Kidney tubule cell (primary cell): ENCODE data around the gene VIM.
A peak's percentile ranks its signal among the peaks of the same experiment; 100 is the strongest.

Source experiments
- DNase-seq: peaks from one replicate; pipeline ENCODE4 v3.0.0-alpha.2; 2018; ENCODE audit warnings: low spot score

VIM gene

GRCh38 chr10:17210361-17210760 lies 17.7 kb upstream of the VIM start:
- DNase-seq: peak; percentile 42

- peak; percentile 13 for DNase-seq
These were observed 15.2 kb upstream of the VIM start for GRCh38 chr10:17212802-17213221.

- DNase-seq: peak; percentile 73
These were observed 14.2 kb upstream of the VIM start for GRCh38 chr10:17213646-17214349.

GRCh38 chr10:17214526-17214925 lies 13.5 kb upstream of the VIM start:
- DNase-seq: peak; percentile 20

- DNase-seq: peak; percentile 93
These were observed 12.9 kb upstream of the VIM start for GRCh38 chr10:17214971-17215781.

- no peak for DNase-seq
These were observed 12.3 kb upstream of the VIM start for GRCh38 chr10:17215782-17216122.

- DNase-seq: peak; percentile 100
These were observed 11.7 kb upstream of the VIM start for GRCh38 chr10:17216217-17216900.

GRCh38 chr10:17216901-17217395 lies 11.1 kb upstream of the VIM start:
- DNase-seq: peak; percentile 24

GRCh38 chr10:17217631-17218232 lies 10.3 kb upstream of the VIM start:
- peak; percentile 55 for DNase-seq

- DNase-seq: no peak
These were observed 9.0 kb upstream of the VIM start for GRCh38 chr10:17219024-17219423.

- peak; percentile 47 for DNase-seq
These were observed 7.4 kb upstream of the VIM start for GRCh38 chr10:17220652-17221100.

GRCh38 chr10:17222329-17222728 lies 5.7 kb upstream of the VIM start:
- DNase-seq: peak; percentile 69

- no peak for DNase-seq
These were observed 2.2 kb upstream of the VIM start for GRCh38 chr10:17225808-17226207.

- DNase-seq: no peak
These were observed 1.1 kb upstream of the VIM start for GRCh38 chr10:17226891-17227303.

- peak; percentile 50 for DNase-seq
These were observed 512 bp upstream of the VIM start for GRCh38 chr10:17227367-17228090.

- DNase-seq: peak; percentile 93
These were observed 1.1 kb downstream of the VIM start for GRCh38 chr10:17229016-17229716.

- DNase-seq: no peak
These were observed 1.6 kb downstream of the VIM start for GRCh38 chr10:17229717-17229966.

GRCh38 chr10:17229967-17230682 lies 2.1 kb downstream of the VIM start:
- DNase-seq: peak; percentile 85

- DNase-seq: peak; percentile 13
These were observed 3.7 kb downstream of the VIM start for GRCh38 chr10:17231788-17232187.

- DNase-seq: peak; percentile 59
These were observed 4.4 kb downstream of the VIM start for GRCh38 chr10:17232276-17232960.
